HG03457 (cell line): ENCODE measurements around the gene TLCD4.

ENCODE experiments used
- ATAC-seq: cut with Tn5 transposase; IDR thresholded peaks from one replicate; pipeline ENCODE4 v1.9.1; 2021; ENCODE audit warnings: moderate number of reproducible peaks; ENCODE audit not compliant: unreplicated experiment

Gene TLCD4

GRCh38 chr1:95094923-95095322, 22.2 kb upstream of the TLCD4 start:
- ATAC-seq, result no peak

GRCh38 chr1:95095833-95096217, 21.3 kb upstream of the TLCD4 start:
- ATAC-seq, result no peak

- no peak for ATAC-seq
These were observed 20.8 kb upstream of the TLCD4 start for GRCh38 chr1:95096218-95096841.

GRCh38 chr1:95097426-95097825, 19.7 kb upstream of the TLCD4 start:
- ATAC-seq, result no peak

GRCh38 chr1:95098196-95098595, 19.0 kb upstream of the TLCD4 start:
- no peak for ATAC-seq

GRCh38 chr1:95108792-95109191, 8.4 kb upstream of the TLCD4 start:
- no peak for ATAC-seq

GRCh38 chr1:95111014-95111413, 6.1 kb upstream of the TLCD4 start:
- ATAC-seq, result no peak

- ATAC-seq, result no peak
These were observed 3.5 kb upstream of the TLCD4 start for GRCh38 chr1:95113684-95114083.

GRCh38 chr1:95115708-95116137, 1.4 kb upstream of the TLCD4 start:
- ATAC-seq, result no peak

- no peak for ATAC-seq
These were observed 462 bp upstream of the TLCD4 start for GRCh38 chr1:95116580-95117206.

GRCh38 chr1:95118067-95118499, 928 bp downstream of the TLCD4 start:
- no peak for ATAC-seq

GRCh38 chr1:95118710-95119109, 1.6 kb downstream of the TLCD4 start:
- no peak for ATAC-seq

GRCh38 chr1:95119273-95119672, 2.1 kb downstream of the TLCD4 start:
- ATAC-seq, result no peak

GRCh38 chr1:95122151-95122697, 5.1 kb downstream of the TLCD4 start:
- no peak for ATAC-seq

- no peak for ATAC-seq
These were observed 7.2 kb downstream of the TLCD4 start for GRCh38 chr1:95124342-95124741.

GRCh38 chr1:95126366-95126765, 9.2 kb downstream of the TLCD4 start:
- no peak for ATAC-seq

- ATAC-seq, result no peak
These were observed 9.7 kb downstream of the TLCD4 start for GRCh38 chr1:95126846-95127245.

GRCh38 chr1:95127380-95127779, 10.2 kb downstream of the TLCD4 start:
- no peak for ATAC-seq

GRCh38 chr1:95132762-95133161, 15.6 kb downstream of the TLCD4 start:
- ATAC-seq, result no peak

- no peak for ATAC-seq
These were observed 16.5 kb downstream of the TLCD4 start for GRCh38 chr1:95133687-95134086.

- ATAC-seq, result no peak
These were observed 21.1 kb downstream of the TLCD4 start for GRCh38 chr1:95138223-95138622.

- no peak for ATAC-seq
These were observed 21.9 kb downstream of the TLCD4 start for GRCh38 chr1:95139039-95139438.

GRCh38 chr1:95140791-95141190, 23.6 kb downstream of the TLCD4 start:
- ATAC-seq, result no peak
